NB4 (cell line): Measurements from ENCODE around the gene MYO1E.
"Not testable (repeated sequence)": the region's sequence is repeated elsewhere in the genome, so short reads cannot be mapped to it uniquely, and the experiment has no call there.

Source experiments
- MYC ChIP-seq: IDR thresholded peaks from 2 replicates; pipeline ENCODE4 v1.6.1; 2011; ENCODE audit warnings: low read depth, low read length
- TF ChIP-seq, protein P1 (sequence below): IDR thresholded peaks from one replicate; pipeline ENCODE4 v1.5.1; 2012; ENCODE audit warnings: low read depth, low read length

DNA sequence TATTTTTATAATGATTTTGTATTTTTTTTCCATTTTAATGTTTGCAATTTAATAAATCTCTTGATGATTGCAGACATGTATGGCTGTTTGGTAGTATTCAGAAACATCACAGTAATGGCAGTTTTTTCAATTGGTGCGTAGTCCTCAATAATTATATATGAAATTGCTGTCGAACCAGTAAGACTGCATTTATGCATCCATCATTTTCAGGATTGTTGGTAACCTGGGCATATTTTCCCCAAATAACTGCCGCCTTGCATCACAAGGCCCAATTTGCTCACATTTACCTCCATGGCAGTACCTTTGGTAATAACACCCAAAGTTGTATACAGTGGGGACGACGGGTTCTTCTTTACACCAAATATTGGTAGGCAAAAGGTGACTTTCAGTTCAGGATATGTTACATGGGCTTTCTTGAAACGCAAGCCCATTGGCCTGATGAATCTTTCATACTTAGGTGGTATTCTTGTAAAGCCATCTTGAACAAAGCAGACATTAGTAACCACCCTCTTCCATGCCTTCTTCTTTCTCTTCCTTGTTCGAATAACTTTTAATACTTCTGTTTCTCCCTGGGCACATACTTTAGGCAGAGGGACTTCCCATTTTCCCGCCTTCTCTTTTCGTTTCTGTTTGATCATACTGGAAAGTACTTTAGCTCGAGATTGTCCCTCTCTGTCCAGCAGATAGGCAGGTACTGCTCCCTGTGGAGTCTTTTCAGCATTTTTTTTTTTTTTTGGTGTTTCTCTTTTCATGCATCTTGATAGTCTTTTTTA is 28.6 kb upstream of the MYO1E start:
- TF ChIP-seq, protein P1, sequence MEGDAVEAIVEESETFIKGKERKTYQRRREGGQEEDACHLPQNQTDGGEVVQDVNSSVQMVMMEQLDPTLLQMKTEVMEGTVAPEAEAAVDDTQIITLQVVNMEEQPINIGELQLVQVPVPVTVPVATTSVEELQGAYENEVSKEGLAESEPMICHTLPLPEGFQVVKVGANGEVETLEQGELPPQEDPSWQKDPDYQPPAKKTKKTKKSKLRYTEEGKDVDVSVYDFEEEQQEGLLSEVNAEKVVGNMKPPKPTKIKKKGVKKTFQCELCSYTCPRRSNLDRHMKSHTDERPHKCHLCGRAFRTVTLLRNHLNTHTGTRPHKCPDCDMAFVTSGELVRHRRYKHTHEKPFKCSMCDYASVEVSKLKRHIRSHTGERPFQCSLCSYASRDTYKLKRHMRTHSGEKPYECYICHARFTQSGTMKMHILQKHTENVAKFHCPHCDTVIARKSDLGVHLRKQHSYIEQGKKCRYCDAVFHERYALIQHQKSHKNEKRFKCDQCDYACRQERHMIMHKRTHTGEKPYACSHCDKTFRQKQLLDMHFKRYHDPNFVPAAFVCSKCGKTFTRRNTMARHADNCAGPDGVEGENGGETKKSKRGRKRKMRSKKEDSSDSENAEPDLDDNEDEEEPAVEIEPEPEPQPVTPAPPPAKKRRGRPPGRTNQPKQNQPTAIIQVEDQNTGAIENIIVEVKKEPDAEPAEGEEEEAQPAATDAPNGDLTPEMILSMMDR, result not testable (repeated sequence)
- TF ChIP-seq MYC, result not testable (repeated sequence)
